Right forelimb (tissue), 1 donor: ENCODE data around the gene AIF1.

Experiments
- DNase-seq: peaks from one replicate; pipeline ENCODE4 v3.0.0-alpha.2; 2018

Gene AIF1

GRCh38 chr6:31665501-31666336 lies 50.7 kb downstream of the AIF1 start, which contains the start of gene CSNK2B:
Gene CSNK2B, plus strand, starts transcription at chr6:31666080. Its CDS starts 752 bp downstream, at chr6:31666832.
- DNase-seq: peak; percentile 98

GRCh38 chr6:31666337-31666965 lies 51.4 kb downstream of the AIF1 start:
- no peak for DNase-seq
